ENCODE data around the gene ABCB8.

DNA sequence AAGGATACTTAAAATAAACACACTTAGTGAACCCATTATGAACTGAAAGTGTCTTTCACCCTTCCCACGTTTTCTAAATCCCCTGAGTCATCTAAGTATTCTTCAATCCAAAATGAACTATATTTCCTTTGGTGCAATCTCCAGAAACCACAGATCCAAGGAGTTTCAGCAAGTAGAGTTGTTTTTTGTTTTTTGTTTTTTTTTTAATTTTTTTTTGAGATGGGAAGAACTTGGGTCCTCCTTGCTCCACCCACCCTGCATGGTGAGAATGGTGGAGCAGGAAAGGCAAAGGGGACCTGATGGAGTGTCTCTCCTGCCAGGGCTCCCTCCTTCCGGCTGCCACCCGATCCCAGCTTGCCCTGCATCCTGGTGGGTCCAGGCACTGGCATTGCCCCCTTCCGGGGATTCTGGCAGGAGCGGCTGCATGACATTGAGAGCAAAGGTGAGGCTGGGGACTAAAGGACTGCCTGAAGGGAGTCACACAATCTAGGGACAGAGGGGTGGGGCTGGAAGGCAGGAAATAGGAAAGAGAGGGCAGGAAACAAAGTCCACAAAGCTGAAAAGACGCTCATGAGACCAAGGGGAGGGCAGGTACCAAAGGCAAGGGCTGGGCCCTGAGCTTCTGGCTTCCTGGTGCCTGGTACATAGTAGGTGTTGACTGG is 16.1 kb upstream of the ABCB8 start:
- TF ChIP-seq, protein P1, sequence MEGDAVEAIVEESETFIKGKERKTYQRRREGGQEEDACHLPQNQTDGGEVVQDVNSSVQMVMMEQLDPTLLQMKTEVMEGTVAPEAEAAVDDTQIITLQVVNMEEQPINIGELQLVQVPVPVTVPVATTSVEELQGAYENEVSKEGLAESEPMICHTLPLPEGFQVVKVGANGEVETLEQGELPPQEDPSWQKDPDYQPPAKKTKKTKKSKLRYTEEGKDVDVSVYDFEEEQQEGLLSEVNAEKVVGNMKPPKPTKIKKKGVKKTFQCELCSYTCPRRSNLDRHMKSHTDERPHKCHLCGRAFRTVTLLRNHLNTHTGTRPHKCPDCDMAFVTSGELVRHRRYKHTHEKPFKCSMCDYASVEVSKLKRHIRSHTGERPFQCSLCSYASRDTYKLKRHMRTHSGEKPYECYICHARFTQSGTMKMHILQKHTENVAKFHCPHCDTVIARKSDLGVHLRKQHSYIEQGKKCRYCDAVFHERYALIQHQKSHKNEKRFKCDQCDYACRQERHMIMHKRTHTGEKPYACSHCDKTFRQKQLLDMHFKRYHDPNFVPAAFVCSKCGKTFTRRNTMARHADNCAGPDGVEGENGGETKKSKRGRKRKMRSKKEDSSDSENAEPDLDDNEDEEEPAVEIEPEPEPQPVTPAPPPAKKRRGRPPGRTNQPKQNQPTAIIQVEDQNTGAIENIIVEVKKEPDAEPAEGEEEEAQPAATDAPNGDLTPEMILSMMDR (conservative IDR thresholded peaks at IDR 0.05; ENCODE audit: low read length) = no peak
- no peak for TF ChIP-seq EZH2phosphoT487 (IDR thresholded peaks at IDR 0.05; ENCODE audit: borderline replicate concordance)
